Posterior vena cava (tissue), 2 donors: ENCODE data around the gene UBE2QL1. TPM values are rescaled to one million over a fixed set of nuclear protein-coding genes. Genes with fewer than 3 reads are reported as not detected.

ENCODE experiments used
- DNase-seq: peaks from one replicate; pipeline ENCODE4 v3.0.0-alpha.2; 2020; ENCODE audit warnings: low spot score
- intact Hi-C, 2 donors: fragments of 100-400 bp; cut with DNase I; formaldehyde crosslinking; loops; one replicate each; pipeline versions ENCODE4 v1.14.1 to v1.14.2; 2022 to 2023
- total RNA-seq, 2 donors: library from RNA; stranded (reverse); fragmentation: NEBNext Ultra II Directional; extraction: Animal tissue kit (Norgen Biotek cat#: 25700); gene quantifications; one replicate each; pipeline ENCODE4 v1.2.1, GENCODE V29; 2021
- donor health status: DM: yes; HTN: yes; CAD: no.
- donor health status: DM: yes; HTN: yes; CAD: no.

Gene UBE2QL1
- total RNA-seq, 2 donors from 2014 or later = 3.3 to 5.8 TPM

- no peak for DNase-seq
- intact Hi-C loops = no loop called here
Observed at GRCh38 chr5:6423327-6424109, 25.1 kb upstream of the UBE2QL1 start.

GRCh38 chr5:6424110-6424659 lies 24.5 kb upstream of the UBE2QL1 start:
- no peak for DNase-seq
- intact Hi-C loops = no loop called here

GRCh38 chr5:6424700-6425099 lies 24.0 kb upstream of the UBE2QL1 start:
- intact Hi-C loops = no loop called here

GRCh38 chr5:6427694-6428093 lies 21.0 kb upstream of the UBE2QL1 start:
- intact Hi-C loops = no loop called here
- no peak for DNase-seq

More at GRCh38 chr5:6424700-6425099, 24.0 kb upstream of the UBE2QL1 start:
- DNase-seq = no peak

GRCh38 chr5:6430418-6431028 lies 18.1 kb upstream of the UBE2QL1 start:
- no peak for DNase-seq
- intact Hi-C loops = no loop called here

- intact Hi-C loops = no loop called here
- DNase-seq = no peak
Observed at GRCh38 chr5:6431214-6432195, 17.2 kb upstream of the UBE2QL1 start.

- DNase-seq = no peak
- intact Hi-C loops = no loop called here
Observed at GRCh38 chr5:6432206-6432605, 16.5 kb upstream of the UBE2QL1 start.

GRCh38 chr5:6434731-6435130 lies 13.9 kb upstream of the UBE2QL1 start:
- DNase-seq = no peak
- intact Hi-C loops = no loop called here

- intact Hi-C loops = no loop called here
- DNase-seq = no peak
Observed at GRCh38 chr5:6435356-6435755, 13.3 kb upstream of the UBE2QL1 start.

- no peak for DNase-seq
- intact Hi-C loops = no loop called here
Observed at GRCh38 chr5:6436715-6437331, 11.8 kb upstream of the UBE2QL1 start.

- intact Hi-C loops = loop anchor here in 1 of 2 donors (10.0 kb wide), 1 partner anchor 945 kb away; no protein-coding TSS in a partner anchor
- no peak for DNase-seq
Observed at GRCh38 chr5:6439588-6440550, 8.8 kb upstream of the UBE2QL1 start.

GRCh38 chr5:6442333-6442732 lies 6.3 kb upstream of the UBE2QL1 start:
- intact Hi-C loops = loop anchor here in 1 of 2 donors (10.0 kb wide), 1 partner anchor 948 kb away; no protein-coding TSS in a partner anchor
- DNase-seq = no peak

GRCh38 chr5:6443326-6443725 lies 5.3 kb upstream of the UBE2QL1 start:
- DNase-seq = no peak
- intact Hi-C loops = loop anchor here in 1 of 2 donors (10.0 kb wide), 1 partner anchor 949 kb away; no protein-coding TSS in a partner anchor

- DNase-seq = no peak
- intact Hi-C loops = loop anchor here in 1 of 2 donors (10.0 kb wide), 1 partner anchor 951 kb away; no protein-coding TSS in a partner anchor
Observed at GRCh38 chr5:6446042-6446441, 2.6 kb upstream of the UBE2QL1 start.

GRCh38 chr5:6446626-6447309 lies 1.9 kb upstream of the UBE2QL1 start:
- DNase-seq = no peak
- intact Hi-C loops = loop anchor here in 1 of 2 donors (10.0 kb wide), 1 partner anchor 952 kb away; no protein-coding TSS in a partner anchor

- DNase-seq = no peak
- intact Hi-C loops = loop anchor here (2.0 to 10.0 kb wide), 2 partner anchors 943 to 953 kb away; no protein-coding TSS in a partner anchor
Observed at GRCh38 chr5:6447384-6448140, 1.1 kb upstream of the UBE2QL1 start.
